Measurements from ENCODE around the gene ASB18. TPM values are rescaled to one million over a fixed set of nuclear protein-coding genes. Genes with fewer than 3 reads are reported as not detected.

The ASB18 gene
- total RNA-seq, 3 donors from 2014 or later (not counting 1 experiment from before 2014, with no cell fraction given), result not detected

DNA sequence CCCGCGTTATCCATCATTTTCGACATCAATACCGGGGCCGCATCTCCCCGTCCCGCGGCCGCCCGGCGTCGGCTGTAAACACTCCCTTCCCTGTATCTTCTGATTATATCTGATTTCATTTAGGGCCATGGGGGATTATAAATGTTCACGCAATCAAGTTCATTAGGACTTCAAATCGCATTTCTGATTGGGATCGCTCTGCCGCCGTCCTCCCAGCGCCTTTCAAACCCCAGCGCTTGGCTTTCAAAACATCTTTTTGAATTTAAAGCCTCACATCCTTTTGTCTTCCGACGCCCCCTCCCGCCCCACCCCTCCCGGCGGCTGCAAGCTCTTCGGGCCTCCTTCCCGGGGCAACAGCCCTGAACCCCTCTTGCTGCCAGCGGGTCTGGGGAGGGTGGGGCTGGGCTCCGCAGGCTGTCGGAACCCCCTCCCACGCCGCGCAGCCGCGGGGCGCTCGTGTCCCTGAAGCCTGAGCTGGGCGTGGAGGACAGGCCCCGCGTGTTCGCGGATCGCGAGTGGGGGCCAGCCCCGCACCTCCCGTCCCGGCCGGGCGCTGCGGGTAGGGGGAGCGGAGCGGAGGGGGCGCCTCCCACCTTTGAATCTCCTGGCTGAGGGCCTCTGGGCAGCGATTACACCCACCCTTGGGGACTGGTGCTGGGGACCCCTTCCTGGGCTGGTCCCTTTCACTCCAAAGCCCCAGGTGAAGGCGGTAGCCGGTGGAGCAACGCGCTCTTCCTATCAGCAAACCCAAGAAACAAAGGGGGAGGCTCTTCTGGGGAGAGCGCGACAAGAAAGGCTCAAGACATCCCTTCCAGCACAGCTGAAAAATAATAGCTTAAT is 84.8 kb downstream of the ASB18 start:
- H3K4me1 Mint-ChIP-seq, result peaks cover 5 to 6% of the 10 kb centered on the region in 2 donors
- peaks cover 37% of the 10 kb centered on the region for H3K27me3 ChIP-seq (ENCODE audit: control insufficient read depth, insufficient read depth, low read length)
- H3K4me3 Mint-ChIP-seq, result peak overlapping the region; percentile 57
- H3K36me3 ChIP-seq (ENCODE audit: control insufficient read depth, insufficient read depth, low read length), result no peaks in the 10 kb centered on the region
- no peak overlapping the region for H3K27ac Mint-ChIP-seq
- H3K36me3 Mint-ChIP-seq, result no peaks in the 10 kb centered on the region
- H3K27ac ChIP-seq (ENCODE audit: low read length), result no peak overlapping the region
- H3K9me3 ChIP-seq (ENCODE audit: control insufficient read depth, insufficient read depth, low read length), result no peaks in the 10 kb centered on the region
- TF ChIP-seq, protein P1, sequence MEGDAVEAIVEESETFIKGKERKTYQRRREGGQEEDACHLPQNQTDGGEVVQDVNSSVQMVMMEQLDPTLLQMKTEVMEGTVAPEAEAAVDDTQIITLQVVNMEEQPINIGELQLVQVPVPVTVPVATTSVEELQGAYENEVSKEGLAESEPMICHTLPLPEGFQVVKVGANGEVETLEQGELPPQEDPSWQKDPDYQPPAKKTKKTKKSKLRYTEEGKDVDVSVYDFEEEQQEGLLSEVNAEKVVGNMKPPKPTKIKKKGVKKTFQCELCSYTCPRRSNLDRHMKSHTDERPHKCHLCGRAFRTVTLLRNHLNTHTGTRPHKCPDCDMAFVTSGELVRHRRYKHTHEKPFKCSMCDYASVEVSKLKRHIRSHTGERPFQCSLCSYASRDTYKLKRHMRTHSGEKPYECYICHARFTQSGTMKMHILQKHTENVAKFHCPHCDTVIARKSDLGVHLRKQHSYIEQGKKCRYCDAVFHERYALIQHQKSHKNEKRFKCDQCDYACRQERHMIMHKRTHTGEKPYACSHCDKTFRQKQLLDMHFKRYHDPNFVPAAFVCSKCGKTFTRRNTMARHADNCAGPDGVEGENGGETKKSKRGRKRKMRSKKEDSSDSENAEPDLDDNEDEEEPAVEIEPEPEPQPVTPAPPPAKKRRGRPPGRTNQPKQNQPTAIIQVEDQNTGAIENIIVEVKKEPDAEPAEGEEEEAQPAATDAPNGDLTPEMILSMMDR (IDR thresholded peaks at IDR 0.05), result no peak
- ATAC-seq (no peak), DNase-seq (no peak)
- peaks cover 13% of the 10 kb centered on the region for H3K4me1 ChIP-seq (ENCODE audit: control insufficient read depth, insufficient read depth, low read length)
- no peaks in the 10 kb centered on the region for H3K9me3 Mint-ChIP-seq
- H3K27me3 Mint-ChIP-seq (ENCODE audit: low read depth in 2 of 2), result peaks cover 45 to 51% of the 10 kb centered on the region in 2 donors
- no peak overlapping the region for H3K4me3 ChIP-seq (ENCODE audit: low read length)
- intact Hi-C loops (cut with micrococcal nuclease), result no loop called here
- 10% methylated on average over 59 of the region's 59 CpGs for WGBS (ENCODE audit: insufficient coverage)

- WGBS (ENCODE audit: insufficient coverage), result 7% methylated on average over 15 of the region's 15 CpGs
- H3K27me3 ChIP-seq (ENCODE audit: control insufficient read depth, insufficient read depth, low read length), result peaks cover 43% of the 10 kb centered on the region
- Mint-ChIP-seq H3K27me3 (ENCODE audit: low read depth in 2 of 2) (peaks cover 49 to 57% of the 10 kb centered on the region in 2 donors), H3K27ac (no peak overlapping the region), H3K4me3 (peak overlapping the region; percentile 57), H3K4me1 (peaks cover 5 to 6% of the 10 kb centered on the region in 2 donors), H3K9me3 (no peaks in the 10 kb centered on the region), H3K36me3 (no peaks in the 10 kb centered on the region)
- ATAC-seq, result no peak
- H3K4me3 ChIP-seq (ENCODE audit: low read length), result no peak overlapping the region
- intact Hi-C loops (cut with micrococcal nuclease), result no loop called here
- H3K27ac ChIP-seq (ENCODE audit: low read length), result no peak overlapping the region
- TF ChIP-seq, protein P1 (IDR thresholded peaks at IDR 0.05), result no peak
- H3K36me3 ChIP-seq (ENCODE audit: control insufficient read depth, insufficient read depth, low read length), result no peaks in the 10 kb centered on the region
- H3K9me3 ChIP-seq (ENCODE audit: control insufficient read depth, insufficient read depth, low read length), result no peaks in the 10 kb centered on the region
- no peak for DNase-seq
- peaks cover 13% of the 10 kb centered on the region for H3K4me1 ChIP-seq (ENCODE audit: control insufficient read depth, insufficient read depth, low read length)
Measured at GRCh38 chr2:236178890-236179235, 85.3 kb downstream of the ASB18 start.

DNA sequence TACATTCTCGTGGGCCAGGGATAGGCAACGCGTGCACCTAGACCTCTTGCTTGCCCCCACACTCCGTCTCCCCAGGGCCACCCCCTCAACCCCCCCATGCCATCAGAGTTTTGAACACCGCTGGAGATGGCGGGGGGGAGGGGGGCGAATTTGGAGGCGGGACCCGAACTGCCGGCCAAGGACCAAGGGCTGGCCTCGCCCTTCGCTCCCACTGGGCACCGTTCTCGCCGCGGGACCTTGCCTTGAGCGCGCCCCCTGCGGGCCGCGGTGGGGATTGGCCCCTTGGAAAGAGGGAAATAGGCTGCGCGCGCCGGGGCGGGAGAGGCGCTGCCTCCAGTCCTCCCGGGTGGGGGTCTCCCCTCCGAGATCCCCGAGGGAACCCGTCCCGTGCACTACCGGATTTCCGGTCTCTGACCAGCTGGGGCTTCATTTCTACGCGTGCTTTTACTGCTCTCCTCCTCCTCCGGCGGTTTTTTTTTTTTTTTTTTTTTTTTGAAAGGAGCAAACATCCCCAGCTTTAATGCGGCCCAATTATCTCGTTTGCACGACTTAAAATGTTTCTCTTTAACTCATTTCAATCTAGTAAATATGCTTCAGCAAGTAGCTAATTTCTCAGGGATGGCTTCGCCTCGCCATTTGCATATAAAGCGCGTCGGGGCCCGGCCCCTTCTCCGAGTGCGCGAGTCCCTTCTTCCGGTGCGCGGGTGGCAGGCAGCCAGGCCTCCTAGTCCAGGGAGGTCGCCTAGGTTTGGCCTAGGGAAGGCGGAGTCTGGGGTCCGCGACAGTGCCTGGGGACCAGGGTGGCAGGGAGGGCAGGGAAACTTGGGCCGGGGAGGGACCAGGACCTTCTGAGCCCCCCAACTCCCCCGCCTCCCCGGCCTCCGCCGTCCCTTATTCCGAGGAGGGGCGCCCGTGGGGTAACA is 86.0 kb downstream of the ASB18 start:
- ATAC-seq (peak; percentile 44 to 71 (median 47)), DNase-seq (peak in 1 of 2 donors; percentile 47)
- no peak overlapping the region for H3K27ac ChIP-seq (ENCODE audit: low read length)
- no peaks in the 10 kb centered on the region for H3K36me3 Mint-ChIP-seq
- H3K27ac Mint-ChIP-seq, result no peak overlapping the region
- intact Hi-C loops (cut with micrococcal nuclease), result no loop called here
- no peaks in the 10 kb centered on the region for H3K9me3 Mint-ChIP-seq
- H3K36me3 ChIP-seq (ENCODE audit: control insufficient read depth, insufficient read depth, low read length), result no peaks in the 10 kb centered on the region
- H3K4me3 ChIP-seq (ENCODE audit: low read length), result no peak overlapping the region
- H3K4me1 Mint-ChIP-seq, result peaks cover 5 to 6% of the 10 kb centered on the region in 2 donors
- peaks cover 45 to 59% of the 10 kb centered on the region in 2 donors for H3K27me3 Mint-ChIP-seq (ENCODE audit: low read depth in 2 of 2)
- H3K9me3 ChIP-seq (ENCODE audit: control insufficient read depth, insufficient read depth, low read length), result no peaks in the 10 kb centered on the region
- H3K4me1 ChIP-seq (ENCODE audit: control insufficient read depth, insufficient read depth, low read length), result peaks cover 13% of the 10 kb centered on the region
- TF ChIP-seq, protein P1 (IDR thresholded peaks at IDR 0.05), result peak; percentile 65
- H3K4me3 Mint-ChIP-seq, result peak overlapping the region; percentile 90
- WGBS (ENCODE audit: insufficient coverage), result 6% methylated on average over 64 of the region's 65 CpGs
- H3K27me3 ChIP-seq (ENCODE audit: control insufficient read depth, insufficient read depth, low read length), result peaks cover 47% of the 10 kb centered on the region
